Lower leg skin (tissue), 4 donors: ENCODE results near the gene VAT1L. TPM values are rescaled to one million over a fixed set of nuclear protein-coding genes. Genes with fewer than 3 reads are reported as not detected.

Experiments
- DNase-seq, 2 donors: peaks; one replicate each; pipeline ENCODE4 v3.0.0-alpha.2; 2019; ENCODE audit warnings: low spot score in 2 of 2
- H3K4me3 ChIP-seq: fragments of 200-600 bp; sonication (generic); 2 replicates; pipeline ENCODE4 v1.5.1; 2017; ENCODE audit warnings: mild to moderate bottlenecking, low read depth; ENCODE audit not compliant: poor library complexity, severe bottlenecking
- POLR2A ChIP-seq, 2 donors: fragments of 450-650 bp; IDR thresholded peaks; one replicate each; pipeline ENCODE4 v1.6.1; 2016 to 2017; ENCODE audit warnings: antibody characterized with exemption in 2 of 2, mild to moderate bottlenecking in 1 of 2, moderate library complexity in 1 of 2
- WGBS, 2 donors: methylation state at CpG; one replicate each; pipeline ENCODE4 v1.1.5; 2018; 5-methylcytosine and 5-hydroxymethylcytosine counted together
- intact Hi-C: fragments of 100-400 bp; cut with DNase I; formaldehyde crosslinking; loops from one replicate; pipeline ENCODE4 v1.15.0; 2023; ENCODE audit warnings: low total_unique reads
- total RNA-seq, 4 donors: library from RNA; depleted of rRNA; stranded (reverse); fragments of >200 nt; gene quantifications; one replicate each; pipeline ENCODE4 v1.1.0, GENCODE V29; 2016
- TF ChIP-seq, protein P1 (sequence below), 3 donors: fragments of 450-650 bp; IDR thresholded peaks; one replicate each; pipeline ENCODE4 v1.5.1; 2016; ENCODE audit warnings: antibody characterized with exemption in 3 of 3, mild to moderate bottlenecking in 3 of 3, moderate library complexity in 2 of 3

The VAT1L gene
- total RNA-seq, 4 donors from 2014 or later, result 0.10 to 0.36 TPM; not detected in 2

DNA sequence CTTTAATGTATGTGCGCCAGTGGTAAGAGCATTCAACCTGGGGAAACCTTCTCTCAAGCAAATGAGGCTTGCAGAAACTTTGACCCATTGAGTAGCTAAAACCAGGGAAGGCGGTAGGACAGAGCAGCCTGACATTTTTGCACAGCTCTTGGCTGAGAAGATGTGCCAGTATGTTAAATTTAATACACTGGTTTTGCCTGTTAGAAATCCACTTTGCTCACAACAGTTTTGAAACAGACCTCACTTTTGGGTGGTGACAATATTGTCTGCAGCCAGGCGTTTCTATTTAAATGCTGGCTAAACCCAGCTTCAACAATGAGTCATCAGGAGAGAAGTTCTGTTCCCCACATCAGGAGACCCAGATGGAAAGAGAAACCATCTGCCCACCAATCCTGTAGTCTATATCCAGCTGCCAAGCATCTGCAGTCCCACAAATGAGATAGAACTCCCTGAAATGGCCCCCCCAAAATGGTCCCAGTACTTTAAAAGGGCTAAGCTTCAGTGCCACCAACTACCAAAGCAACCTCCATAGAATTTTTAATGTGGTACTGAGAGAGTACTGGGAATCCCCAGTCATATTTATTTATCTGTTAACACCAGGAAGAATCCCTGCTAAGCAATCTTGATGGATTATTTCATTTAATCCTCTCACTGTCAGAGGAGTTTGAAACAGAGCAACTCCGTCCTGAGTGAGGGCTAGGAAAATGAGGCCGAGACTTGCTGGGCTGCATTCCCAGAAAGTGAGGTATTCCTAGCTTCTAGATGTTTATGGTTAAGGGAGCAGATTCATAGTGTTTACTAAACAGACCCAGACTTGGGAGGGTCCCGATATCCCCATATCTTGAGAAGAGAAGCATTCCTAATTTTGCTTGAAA is 205.0 kb downstream of the VAT1L start:
- TF ChIP-seq, protein P1, sequence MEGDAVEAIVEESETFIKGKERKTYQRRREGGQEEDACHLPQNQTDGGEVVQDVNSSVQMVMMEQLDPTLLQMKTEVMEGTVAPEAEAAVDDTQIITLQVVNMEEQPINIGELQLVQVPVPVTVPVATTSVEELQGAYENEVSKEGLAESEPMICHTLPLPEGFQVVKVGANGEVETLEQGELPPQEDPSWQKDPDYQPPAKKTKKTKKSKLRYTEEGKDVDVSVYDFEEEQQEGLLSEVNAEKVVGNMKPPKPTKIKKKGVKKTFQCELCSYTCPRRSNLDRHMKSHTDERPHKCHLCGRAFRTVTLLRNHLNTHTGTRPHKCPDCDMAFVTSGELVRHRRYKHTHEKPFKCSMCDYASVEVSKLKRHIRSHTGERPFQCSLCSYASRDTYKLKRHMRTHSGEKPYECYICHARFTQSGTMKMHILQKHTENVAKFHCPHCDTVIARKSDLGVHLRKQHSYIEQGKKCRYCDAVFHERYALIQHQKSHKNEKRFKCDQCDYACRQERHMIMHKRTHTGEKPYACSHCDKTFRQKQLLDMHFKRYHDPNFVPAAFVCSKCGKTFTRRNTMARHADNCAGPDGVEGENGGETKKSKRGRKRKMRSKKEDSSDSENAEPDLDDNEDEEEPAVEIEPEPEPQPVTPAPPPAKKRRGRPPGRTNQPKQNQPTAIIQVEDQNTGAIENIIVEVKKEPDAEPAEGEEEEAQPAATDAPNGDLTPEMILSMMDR (IDR thresholded peaks at IDR 0.05), result no peak
- TF ChIP-seq POLR2A (IDR thresholded peaks at IDR 0.05), result no peak
- WGBS, 2 donors, result 28 to 30% methylated on average over 6 of the region's 6 CpGs
- DNase-seq, result peak in 1 of 2 donors; percentile 28
- intact Hi-C loops, result no loop called here
- H3K4me3 ChIP-seq, result no peak overlapping the region

DNA sequence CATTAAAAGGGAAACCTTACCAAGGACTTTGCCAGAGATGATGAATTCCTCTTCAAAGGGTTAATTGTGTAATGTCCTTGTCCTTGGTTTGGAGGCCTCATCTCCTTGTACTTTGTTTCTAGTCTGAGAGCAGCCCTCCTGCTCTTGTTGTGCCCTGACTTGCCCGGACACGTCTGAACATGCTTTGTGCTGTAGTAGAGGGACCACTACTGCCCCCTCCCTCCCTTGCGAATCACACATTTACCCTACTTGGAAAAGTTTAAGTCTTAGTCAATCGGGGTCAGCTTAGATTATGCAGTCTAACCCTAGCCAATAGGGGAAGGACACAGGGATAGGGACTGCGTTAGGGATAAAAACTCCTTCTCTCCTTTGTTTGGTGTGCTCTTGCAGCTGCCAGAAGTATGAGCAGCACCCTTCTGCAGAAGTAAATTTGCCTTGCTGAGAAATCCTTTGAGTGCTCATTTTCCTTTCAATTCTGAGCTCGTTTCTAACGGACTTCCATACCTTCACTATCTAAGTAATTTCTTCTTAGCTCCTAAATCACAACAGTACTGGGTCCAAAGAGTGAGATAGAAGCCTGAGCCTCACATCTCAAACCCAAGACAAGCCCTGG is 207.6 kb downstream of the VAT1L start:
- 93 to 94% methylated on average over 7 of the region's 7 CpGs for WGBS, 2 donors

DNA sequence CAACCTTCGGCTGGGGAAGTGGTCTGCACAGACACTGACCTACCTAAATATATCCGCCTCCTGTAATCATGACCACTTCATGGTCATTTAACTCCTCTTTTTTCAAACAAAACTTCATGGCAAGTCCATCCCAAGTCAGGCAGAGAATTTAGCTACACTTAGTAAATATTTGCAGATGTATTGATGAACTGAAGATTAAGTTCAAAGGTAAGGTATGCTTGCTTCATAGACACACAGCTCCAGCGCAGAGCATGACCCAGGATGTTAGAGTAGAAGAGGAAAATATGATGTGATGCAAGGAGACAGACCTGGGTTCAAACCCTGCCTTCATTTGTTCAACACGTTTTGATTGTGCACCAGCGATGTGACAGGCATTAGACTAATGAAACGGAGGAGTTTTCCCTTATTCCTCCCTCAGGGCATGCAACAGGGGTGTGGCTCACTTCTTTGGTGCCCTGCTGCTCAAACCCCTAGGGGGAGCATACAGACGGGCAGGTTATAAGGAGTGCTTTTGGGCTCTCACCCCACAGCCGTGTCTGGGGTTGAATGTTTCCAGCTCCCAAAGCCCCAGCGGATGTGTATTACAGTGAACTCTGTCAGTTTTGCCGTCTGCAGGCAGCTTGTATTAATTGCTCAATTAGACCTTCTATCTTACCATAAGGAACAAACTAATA is 210.1 kb downstream of the VAT1L start:
- no peak overlapping the region for H3K4me3 ChIP-seq
- intact Hi-C loops, result no loop called here
- TF ChIP-seq, protein P1 (IDR thresholded peaks at IDR 0.05), result no peak
- TF ChIP-seq POLR2A (IDR thresholded peaks at IDR 0.05), result no peak
- no peak for DNase-seq
- WGBS, 2 donors, result 49 to 57% methylated on average over 10 of the region's 10 CpGs

More for the DNA sequence above, 207.6 kb downstream of the VAT1L start:
- H3K4me3 ChIP-seq, result no peak overlapping the region
- no peak for DNase-seq
- intact Hi-C loops, result no loop called here
- TF ChIP-seq, protein P1 (IDR thresholded peaks at IDR 0.05), result no peak
- no peak for TF ChIP-seq POLR2A (IDR thresholded peaks at IDR 0.05)

GRCh38 chr16:78001451-78002025 is 213.2 kb downstream of the VAT1L start:
- 66 to 69% methylated on average over 4 of the region's 4 CpGs for WGBS, 2 donors
- no peak overlapping the region for H3K4me3 ChIP-seq
- no peak for DNase-seq
- intact Hi-C loops, result no loop called here
- TF ChIP-seq, protein P1 (IDR thresholded peaks at IDR 0.05), result no peak
- no peak for TF ChIP-seq POLR2A (IDR thresholded peaks at IDR 0.05)

DNA sequence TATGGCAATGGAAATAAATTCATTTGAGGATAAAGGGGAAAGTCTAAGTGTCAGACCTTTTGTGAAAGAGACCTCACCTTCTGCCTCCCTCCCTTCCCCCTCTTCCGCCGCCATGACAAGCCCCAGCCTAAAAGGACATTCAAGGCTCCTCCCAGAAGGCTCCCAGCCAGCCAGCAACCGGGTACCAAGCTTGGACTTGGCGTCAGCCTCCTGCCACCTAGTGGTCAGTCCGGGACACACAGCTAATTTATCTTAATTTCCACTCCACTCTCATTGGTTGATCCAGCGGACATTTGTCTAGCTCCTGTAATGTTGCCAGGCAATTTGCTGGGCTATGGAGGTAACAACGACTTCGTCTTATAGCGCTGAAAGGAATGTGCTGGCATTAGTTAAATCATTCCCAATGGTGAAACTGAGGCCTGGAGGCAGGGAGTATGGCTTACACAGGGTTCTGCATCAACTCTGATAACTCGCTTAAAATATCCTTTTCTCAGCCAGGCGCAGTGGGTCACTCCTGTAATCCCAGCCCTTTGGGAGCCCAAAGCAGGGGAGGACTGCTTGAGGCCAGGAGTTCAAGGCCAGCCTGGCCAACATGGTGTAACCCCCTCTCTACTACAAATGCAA is 214.7 kb downstream of the VAT1L start:
- intact Hi-C loops, result no loop called here
- TF ChIP-seq POLR2A (IDR thresholded peaks at IDR 0.05), result no peak
- TF ChIP-seq, protein P1 (IDR thresholded peaks at IDR 0.05), result peak in 1 of 3 donors; percentile 68
- no peak overlapping the region for H3K4me3 ChIP-seq
- peak; percentile 73 to 94 for DNase-seq
- WGBS, 2 donors, result 15 to 16% methylated on average over 11 of the region's 11 CpGs
